ENCODE results near the gene BTD.

DNA sequence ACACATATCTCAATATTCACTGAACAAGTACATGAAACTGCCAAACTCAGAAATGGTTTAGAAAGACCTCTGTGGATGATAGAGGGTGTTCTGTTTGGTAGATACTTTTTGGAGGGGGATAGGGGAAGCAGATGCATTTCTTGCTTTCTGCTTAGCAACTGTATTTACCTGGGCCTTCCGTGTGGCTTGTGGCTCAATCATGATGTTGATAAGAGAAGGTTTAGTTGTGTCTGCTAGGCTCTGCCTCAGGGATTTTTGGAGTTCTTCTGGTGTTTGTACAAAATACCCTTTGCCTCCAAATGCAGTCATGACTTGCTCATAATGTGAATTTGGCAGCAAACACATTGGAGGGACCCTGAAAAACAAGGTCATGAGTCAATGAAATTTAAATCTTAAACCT lies 38.4 kb upstream of the BTD start:
- TF ChIP-seq GATA2 (IDR thresholded peaks at IDR 0.05; ENCODE audit: low read depth, low read length) = no peak
- TF ChIP-seq GATA3 (IDR thresholded peaks at IDR 0.05; ENCODE audit: low read depth, low read length) = no peak

Data from SH-SY5Y (cell line).